Stimulated activated CD4-positive, alpha-beta T cell treated with anti-CD3 and anti-CD28 coated beads, Interleukin-1b, Interleukin-23, amount 100 ng/mL, for 48 hours (primary cell): ENCODE results near the gene ZNF555.

Source experiments
- DNase-seq: peaks from one replicate; pipeline ENCODE4 v3.0.0-alpha.2; 2020

The ZNF555 gene

GRCh38 chr19:2807379-2808128 is 33.7 kb upstream of the ZNF555 start:
- no peak for DNase-seq

- DNase-seq: no peak
These were observed 32.9 kb upstream of the ZNF555 start for GRCh38 chr19:2808129-2808941.

DNA sequence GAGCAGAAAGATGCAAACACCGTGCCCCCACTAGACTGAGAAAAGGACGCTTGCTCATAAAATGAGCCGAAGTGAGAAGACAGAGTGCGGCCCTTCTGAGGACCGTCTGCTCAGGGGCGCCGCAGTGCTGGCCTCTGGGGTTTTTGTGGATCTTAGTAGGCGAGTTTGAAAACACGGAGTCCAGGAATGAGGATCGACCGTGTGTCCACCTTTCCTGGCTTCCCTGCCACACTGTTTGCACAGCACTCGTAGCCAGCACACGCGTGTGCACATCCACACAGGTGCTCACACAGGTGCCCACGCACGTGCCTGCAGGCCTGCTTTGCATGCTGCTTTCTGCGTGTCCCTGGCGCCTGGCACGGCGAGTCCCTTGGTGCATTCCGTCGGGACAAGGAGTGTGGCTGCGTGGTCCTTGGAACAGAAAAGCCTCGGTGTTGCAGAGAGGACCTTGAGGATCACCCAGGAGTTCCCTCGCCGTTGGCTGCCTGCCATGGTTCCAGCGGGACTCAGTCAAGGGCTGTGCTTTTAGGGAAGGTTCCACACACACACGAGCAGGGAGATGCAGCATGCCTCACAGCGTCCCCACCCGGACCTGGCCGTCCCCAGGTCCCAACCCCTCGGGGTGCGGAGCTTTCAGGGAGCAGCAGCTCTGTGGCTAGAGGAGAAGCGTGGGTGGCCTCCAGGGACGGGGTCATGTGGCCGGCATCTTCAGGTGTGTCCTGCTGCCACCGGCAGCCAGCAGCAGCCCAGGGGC is 31.7 kb upstream of the ZNF555 start:
- no peak for DNase-seq

GRCh38 chr19:2810141-2811091 is 30.9 kb upstream of the ZNF555 start:
- DNase-seq: no peak

- DNase-seq: no peak
These were observed 30.0 kb upstream of the ZNF555 start for GRCh38 chr19:2811221-2811722.

DNA sequence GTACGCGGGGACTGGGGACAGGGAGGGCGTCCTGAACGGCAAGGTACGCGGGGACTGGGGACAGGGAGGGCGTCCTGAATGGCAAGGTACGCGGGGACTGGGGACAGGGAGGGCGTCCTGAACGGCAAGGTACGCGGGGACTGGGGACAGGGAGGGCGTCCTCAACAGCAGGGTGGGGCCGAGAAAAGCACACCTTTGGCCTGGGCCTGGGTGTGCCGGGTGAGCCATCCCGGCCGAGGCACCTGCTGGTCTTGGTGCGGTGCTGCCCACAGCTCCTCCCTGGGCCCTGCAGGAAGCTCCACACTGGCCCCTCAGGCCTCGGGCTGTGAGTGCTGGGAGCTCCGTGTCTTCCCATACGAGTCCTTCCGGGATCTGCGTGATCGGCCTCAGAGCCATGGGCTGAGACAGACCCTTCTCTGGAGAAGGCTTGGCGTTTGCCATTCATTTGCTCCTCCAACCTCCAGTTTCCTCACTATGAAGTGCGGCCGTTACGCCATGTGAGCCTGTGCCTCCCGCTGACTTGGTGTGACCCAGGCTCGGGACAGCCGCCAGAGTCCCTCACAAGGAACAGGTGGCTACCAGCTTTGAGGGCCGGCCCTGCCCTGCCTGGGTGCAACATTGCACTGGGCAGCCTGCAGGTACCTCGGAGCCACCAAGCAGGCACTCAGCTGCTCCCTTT is 29.4 kb upstream of the ZNF555 start:
- no peak for DNase-seq

GRCh38 chr19:2812414-2813234 is 28.7 kb upstream of the ZNF555 start:
- DNase-seq: no peak

DNA sequence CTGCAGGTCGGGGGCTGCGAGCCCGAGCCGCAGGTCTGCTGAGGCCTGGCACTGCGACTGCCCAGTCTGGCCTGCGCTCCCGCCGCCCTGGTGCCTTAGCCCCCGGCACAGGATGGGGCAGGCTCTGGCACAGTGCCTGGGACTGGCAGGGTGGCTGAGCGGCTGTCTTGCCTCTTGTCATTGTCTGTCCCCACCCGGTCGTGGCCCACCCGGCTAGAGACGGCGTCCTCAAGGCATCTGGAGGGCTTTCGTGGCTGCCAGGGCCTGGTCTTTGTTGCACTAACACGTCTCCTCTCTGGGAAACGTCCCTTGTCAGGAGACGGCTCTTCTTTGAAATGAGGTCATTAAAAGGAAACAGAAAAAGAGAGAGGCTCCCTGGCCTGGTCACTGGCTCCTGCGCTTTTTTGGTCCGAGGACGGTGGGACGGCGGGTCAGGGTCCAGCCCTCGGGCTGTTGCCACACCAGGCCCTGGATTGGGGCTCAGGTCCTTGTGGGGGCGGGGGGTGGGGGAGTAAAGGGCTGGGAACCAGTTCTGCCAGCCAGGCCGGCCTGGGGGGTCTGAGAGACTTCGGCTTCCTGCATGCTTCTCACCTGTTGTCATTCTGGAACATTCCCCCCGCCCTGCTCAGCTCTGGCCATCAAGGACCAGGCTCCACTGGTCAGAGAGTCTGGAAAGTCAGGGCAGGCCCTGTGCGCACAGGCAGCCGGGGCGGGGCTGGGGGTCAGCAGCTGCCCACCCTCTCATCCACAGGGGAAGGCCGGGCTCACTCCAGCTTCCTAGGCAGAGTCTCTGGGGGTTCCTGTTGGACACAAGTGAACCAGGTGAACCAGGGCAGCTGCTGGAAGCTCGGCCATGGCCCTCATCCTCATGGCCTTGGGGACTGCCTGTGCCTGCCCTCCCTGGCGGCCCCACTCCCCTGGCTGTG is 27.8 kb upstream of the ZNF555 start:
- DNase-seq: no peak

- DNase-seq: no peak
These were observed 26.8 kb upstream of the ZNF555 start for GRCh38 chr19:2814426-2814825.

DNA sequence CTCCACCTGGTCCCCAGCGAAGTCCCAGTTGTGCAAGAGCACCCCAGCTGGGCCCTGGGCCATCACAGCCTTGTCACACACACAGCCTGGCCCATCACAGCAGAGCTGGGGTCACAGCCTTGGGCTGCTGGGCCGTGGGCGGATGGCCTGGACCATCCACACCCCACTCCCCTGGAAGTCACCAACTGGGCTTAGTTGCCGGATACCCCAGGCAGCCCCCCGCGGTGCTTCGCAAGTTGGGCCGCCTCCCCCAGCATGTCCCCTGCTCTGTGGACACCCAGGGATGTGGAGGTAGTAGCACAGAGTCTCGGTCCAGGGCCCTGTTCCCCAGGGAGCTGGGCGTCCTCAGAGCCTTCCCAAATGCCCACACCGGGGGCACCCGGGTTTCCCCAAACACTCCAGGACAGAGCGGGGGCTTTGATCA is 26.1 kb upstream of the ZNF555 start:
- DNase-seq: no peak

DNA sequence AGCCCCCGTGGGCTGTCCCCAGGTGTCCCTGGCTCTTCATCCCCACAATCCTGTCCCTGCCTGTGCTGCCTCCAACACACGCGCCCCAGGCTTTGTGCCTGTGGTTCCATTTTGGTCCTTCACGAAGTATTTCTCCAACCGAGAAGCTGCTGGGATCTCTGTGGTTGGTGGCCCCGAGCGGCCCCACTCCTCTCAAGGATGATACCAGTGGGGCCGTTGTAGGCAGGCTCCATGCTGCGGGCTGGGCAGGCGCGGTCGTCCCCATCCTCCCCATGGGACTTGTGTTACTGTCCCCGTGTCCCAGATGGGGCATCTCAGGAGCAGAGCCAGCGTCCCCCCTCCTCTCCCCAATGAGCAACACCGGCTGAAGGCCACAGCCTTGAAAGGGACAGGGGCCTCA is 25.4 kb upstream of the ZNF555 start:
- DNase-seq: no peak

DNA sequence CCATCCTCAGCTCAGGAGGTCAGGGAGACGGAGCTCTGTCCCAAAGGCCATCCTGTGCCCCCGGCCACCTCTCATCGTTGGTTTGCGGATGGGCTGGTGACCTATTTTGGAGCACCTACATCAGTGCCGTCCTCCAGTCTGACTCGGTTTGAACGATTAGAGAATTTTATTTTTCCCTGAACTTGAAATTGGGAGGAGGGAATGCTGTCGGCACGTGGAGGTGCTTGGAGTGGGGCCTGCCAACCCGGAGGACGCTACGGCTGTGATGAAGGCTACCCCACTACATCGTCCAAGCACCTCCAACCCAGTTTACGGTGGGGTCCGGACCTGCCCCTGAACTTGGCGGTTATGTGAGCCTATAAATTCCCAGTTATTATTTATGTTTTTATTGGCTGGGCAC is 24.6 kb upstream of the ZNF555 start:
- DNase-seq: no peak

- peak; percentile 25 for DNase-seq
These were observed 23.9 kb upstream of the ZNF555 start for GRCh38 chr19:2817237-2817829.

DNA sequence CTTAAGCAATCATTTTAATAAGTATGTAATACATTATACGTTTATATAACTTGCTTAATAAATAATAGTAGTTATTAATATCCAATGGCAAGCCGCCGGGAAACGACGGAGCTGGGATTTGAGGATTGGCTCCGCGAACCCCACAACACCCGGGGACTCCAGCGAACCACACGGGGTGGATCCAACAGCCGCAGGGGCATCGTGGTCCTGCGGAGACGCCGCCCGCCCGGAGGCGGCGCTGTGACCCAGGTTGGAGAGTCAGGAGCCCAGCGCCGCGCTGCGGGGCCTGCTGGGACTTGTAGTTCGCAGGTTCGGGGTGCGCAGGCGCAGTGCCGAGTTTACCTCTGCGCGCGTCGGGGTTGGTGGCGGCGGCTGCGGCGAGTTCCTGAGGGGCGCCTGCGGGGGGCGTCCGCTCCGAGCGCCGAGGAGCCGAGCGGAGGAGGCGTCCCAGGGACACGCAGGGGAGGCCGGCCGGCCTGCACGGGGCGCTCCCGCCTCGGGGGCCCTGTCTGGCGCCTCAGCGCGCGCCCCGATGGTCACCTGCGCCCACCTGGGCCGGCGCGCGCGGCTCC is 21.6 kb upstream of the ZNF555 start, which contains the start of gene ZNF554:
ZNF554 (plus strand) TSS at position 329 of the 572 bp plus-strand sequence; CDS start at position 533, 204 bp downstream.
- DNase-seq: peak; percentile 97

DNA sequence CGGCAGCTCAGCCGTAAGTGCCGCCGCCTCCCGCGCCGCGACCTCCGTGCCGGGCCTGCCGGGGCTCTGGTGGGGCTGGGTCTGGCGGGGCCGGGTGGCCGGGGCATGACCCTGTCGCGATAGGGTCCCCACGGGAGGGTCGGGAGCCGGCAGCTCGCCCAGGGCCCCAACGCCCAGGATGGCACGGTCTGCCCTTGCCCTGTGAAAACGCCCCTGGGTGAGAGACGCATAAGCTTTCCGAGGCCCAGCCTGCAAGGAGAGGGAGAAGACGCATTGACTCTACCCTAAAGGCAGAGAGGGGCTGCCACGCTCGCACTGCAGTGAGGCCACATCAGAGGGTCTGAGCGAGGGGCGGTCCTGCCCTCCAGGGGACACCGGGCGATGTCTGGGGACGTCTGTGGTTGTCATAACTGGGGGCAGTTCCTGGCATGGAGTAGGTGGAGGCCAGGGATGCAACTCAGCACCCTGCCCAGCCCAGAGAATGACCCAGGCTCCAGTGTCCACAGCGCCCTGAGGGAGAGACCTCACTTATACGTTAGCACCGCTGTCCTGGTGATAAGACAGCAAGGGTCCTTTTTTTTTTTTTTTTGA is 21.1 kb upstream of the ZNF555 start:
- no peak for DNase-seq

DNA sequence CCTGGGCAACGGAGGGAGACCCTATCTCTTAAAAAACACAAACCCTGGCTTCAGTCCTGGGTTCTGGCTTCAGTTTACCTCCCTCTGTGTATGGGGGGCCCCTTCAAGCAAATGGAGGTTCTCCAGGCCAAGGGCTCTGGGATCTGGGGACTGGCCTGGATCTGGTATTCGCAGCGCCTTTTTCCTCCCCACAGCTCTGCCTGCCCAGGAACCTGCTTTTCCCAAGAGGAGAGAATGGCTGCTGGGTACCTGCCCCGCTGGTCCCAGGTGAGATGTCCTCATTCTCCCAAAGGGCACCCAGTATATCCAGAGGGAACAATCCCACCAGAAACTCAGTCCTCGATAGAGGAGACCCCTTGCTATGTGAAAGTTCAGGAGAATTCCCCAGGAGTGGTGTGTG is 18.4 kb upstream of the ZNF555 start:
- DNase-seq: no peak

- DNase-seq: no peak
These were observed 17.6 kb upstream of the ZNF555 start for GRCh38 chr19:2823646-2824045.

GRCh38 chr19:2824129-2824528 is 17.1 kb upstream of the ZNF555 start:
- no peak for DNase-seq
